Esophagus squamous epithelium (tissue), 5 donors: ENCODE measurements around the gene AOC2. TPM values are rescaled to one million over a fixed set of nuclear protein-coding genes. Genes with fewer than 3 reads are reported as not detected.

ENCODE experiments used
- DNase-seq: peaks from one replicate; lab custom pipeline; 2025; lab: John Stamatoyannopoulos, UW
- H3K27ac ChIP-seq, 4 donors: fragments of 200-600 bp; sonication (generic); one replicate each; pipeline ENCODE4 v1.5.1; 2016 to 2019; ENCODE audit warnings: mild to moderate bottlenecking in 1 of 4
- H3K27me3 ChIP-seq, 4 donors: fragments of 200-600 bp; sonication (generic); 1 replicate in 3 of 4; 2 replicates in 1 of 4; pipeline versions ENCODE4 v1.5.1 to v1.6.0; 2017 to 2021; ENCODE audit warnings: antibody characterized with exemption in 1 of 4
- H3K36me3 ChIP-seq, 3 donors: fragments of 200-600 bp; sonication (generic); one replicate each; pipeline ENCODE4 v1.5.1; 2016 to 2019
- H3K4me1 ChIP-seq, 3 donors: fragments of 200-600 bp; sonication (generic); one replicate each; pipeline ENCODE4 v1.5.1; 2017 to 2019
- H3K4me3 ChIP-seq, 4 donors: fragments of 200-600 bp; sonication (generic); 1 replicate in 3 of 4; 2 replicates in 1 of 4; pipeline ENCODE4 v1.5.1; 2016 to 2019; ENCODE audit warnings: mild to moderate bottlenecking in 2 of 4, moderate library complexity in 1 of 4
- H3K9me3 ChIP-seq, 3 donors: fragments of 200-600 bp; sonication (generic); one replicate each; pipeline ENCODE4 v1.5.1; 2016 to 2019
- POLR2A ChIP-seq, 4 donors: fragments of 450-650 bp; IDR thresholded peaks; one replicate each; pipeline ENCODE4 v1.6.1; 2017; ENCODE audit warnings: antibody characterized with exemption in 4 of 4, mild to moderate bottlenecking in 4 of 4, moderate library complexity in 3 of 4
- WGBS, 2 donors: methylation state at CpG; one replicate each; pipeline ENCODE4 v1.1.5; 2018; 5-methylcytosine and 5-hydroxymethylcytosine counted together
- intact Hi-C: fragments of 100-400 bp; cut with DNase I; formaldehyde crosslinking; loops from one replicate; pipeline ENCODE4 v1.15.0; 2022
- total RNA-seq, 4 donors: library from RNA; depleted of rRNA; stranded (reverse); fragments of >200 nt; gene quantifications; one replicate each; pipeline ENCODE4 v1.1.0, GENCODE V29; 2016
- TF ChIP-seq, protein P1 (sequence below), 6 experiments: fragments of 450-650 bp in 4 of 6; fragments of 200-600 bp in 2 of 6; sonication (generic) in 2 of 6; IDR thresholded peaks; one replicate each; pipeline ENCODE4 v1.5.1; 2016 to 2019; ENCODE audit warnings: antibody characterized with exemption in 6 of 6, mild to moderate bottlenecking in 4 of 6, moderate library complexity in 4 of 6
- donor health status: DM: yes; HTN: yes; CAD: no.

AOC2 gene
- total RNA-seq, 4 donors from 2014 or later: 0.61 to 2.1 (median 1.2) TPM

DNA sequence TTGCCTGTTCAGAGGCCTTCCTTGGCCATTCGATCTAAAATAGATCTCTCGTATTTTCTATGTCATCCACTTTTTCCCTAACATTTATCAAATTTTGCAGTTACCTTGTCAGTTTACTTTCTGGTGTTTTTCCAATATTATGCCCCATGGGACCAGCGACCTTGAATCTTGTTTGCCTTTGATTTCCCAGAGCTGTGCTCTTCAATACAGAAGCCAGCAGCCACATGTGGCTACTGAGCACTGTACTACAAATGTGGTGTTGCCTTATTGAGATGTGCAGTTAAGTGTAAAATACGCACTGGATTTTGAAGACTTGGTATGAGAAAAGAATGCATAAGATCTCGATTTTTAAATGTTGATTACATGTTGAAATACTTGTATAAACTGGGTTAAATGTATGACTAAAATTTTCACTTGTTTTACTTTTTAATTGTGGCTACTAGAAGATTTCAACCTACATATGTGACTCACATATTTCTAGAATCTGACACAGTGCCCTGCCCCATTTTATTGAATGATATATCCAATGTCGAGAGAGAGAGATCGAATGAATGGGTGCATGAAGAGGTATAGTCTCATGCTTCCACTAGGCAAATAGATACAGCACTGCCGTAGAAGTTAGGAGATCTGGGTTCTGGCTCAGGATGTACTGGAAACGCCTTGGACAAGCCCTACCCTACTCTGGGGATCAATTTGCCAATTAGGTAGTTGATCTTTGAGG lies 12.0 kb upstream of the AOC2 start:
- TF ChIP-seq POLR2A (IDR thresholded peaks at IDR 0.05): no peak
- TF ChIP-seq, protein P1, sequence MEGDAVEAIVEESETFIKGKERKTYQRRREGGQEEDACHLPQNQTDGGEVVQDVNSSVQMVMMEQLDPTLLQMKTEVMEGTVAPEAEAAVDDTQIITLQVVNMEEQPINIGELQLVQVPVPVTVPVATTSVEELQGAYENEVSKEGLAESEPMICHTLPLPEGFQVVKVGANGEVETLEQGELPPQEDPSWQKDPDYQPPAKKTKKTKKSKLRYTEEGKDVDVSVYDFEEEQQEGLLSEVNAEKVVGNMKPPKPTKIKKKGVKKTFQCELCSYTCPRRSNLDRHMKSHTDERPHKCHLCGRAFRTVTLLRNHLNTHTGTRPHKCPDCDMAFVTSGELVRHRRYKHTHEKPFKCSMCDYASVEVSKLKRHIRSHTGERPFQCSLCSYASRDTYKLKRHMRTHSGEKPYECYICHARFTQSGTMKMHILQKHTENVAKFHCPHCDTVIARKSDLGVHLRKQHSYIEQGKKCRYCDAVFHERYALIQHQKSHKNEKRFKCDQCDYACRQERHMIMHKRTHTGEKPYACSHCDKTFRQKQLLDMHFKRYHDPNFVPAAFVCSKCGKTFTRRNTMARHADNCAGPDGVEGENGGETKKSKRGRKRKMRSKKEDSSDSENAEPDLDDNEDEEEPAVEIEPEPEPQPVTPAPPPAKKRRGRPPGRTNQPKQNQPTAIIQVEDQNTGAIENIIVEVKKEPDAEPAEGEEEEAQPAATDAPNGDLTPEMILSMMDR (IDR thresholded peaks at IDR 0.05): no peak
- no peak for DNase-seq
- peak overlapping the region; percentile 82 to 92 (median 92) for H3K27ac ChIP-seq
- H3K9me3 ChIP-seq: no peaks in the 10 kb centered on the region
- H3K4me1 ChIP-seq: peaks cover 0 to 31% (median 16%) of the 10 kb centered on the region in 3 donors
- peak overlapping the region; percentile 91 to 95 (median 94) for H3K4me3 ChIP-seq
- no peaks in the 10 kb centered on the region for H3K27me3 ChIP-seq
- WGBS, 2 donors: 47 to 49% methylated on average over 9 of the region's 9 CpGs
- intact Hi-C loops: no loop called here
- peaks cover 0 to 27% (median 9%) of the 10 kb centered on the region in 3 donors for H3K36me3 ChIP-seq

DNA sequence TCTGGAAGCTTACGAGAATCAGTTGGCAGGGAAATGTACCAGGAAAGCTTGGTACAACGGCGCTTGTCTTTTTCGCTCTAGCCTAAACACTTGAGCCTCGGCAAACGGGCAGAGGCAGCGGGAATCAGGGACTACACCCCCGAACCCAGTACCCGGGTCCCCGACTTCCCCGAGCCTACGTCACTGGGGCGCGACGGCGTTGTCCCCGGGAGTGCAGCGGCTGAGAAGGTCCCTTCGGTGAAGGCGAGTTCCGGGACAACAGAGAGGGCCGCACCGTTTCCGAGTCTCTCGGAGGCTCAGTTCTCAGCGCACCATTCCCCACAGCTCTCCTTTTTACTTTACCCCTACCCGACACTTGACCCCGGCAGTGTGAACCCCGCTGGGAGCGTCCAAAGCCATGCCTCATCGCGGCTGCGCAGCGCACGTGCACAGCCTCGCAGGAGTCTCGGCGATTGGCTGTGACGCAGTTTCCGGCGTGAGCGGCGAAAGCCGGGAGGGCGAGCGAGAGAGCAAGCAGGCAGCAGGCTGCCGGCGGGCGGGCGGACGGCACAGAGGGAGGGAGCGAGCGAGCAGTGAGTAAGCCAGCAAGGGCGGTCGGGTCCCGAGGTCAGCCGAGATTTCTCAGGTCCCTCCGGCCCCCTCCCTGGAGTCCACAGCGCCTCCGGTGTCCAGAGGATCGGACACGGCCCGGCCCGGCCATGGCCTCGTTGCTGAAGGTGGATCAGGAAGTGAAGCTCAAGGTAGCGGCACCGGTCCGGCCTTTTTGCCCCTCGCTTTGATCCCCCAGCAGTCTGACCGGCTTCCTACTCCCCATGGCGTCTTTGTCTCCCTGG lies 11.2 kb upstream of the AOC2 start, which contains the start of gene PSME3:
PSME3 (plus strand) TSS at position 464 of the 833 bp plus-strand sequence; CDS start at position 699, 235 bp downstream.
- WGBS, 2 donors: 0 to 1% methylated on average over 25 to 26 of the region's 71 CpGs
- Histone ChIP-seq H3K36me3 (peaks cover 0 to 34% (median 17%) of the 10 kb centered on the region in 3 donors), H3K4me1 (peaks cover 0 to 31% (median 16%) of the 10 kb centered on the region in 3 donors), H3K27ac (peak within 1 kb of the TSS; percentile 82 to 92 (median 92)), H3K9me3 (no peaks in the 10 kb centered on the region), H3K4me3 (peak within 1 kb of the TSS; percentile 91 to 95 (median 94)), H3K27me3 (no peaks in the 10 kb centered on the region)
- peak; percentile 41 for DNase-seq
- TF ChIP-seq, protein P1 (IDR thresholded peaks at IDR 0.05): peak in 3 of 6 experiments; percentile 4 to 28 (median 22)
- peak in 3 of 4 donors; percentile 83 to 96 (median 93) for TF ChIP-seq POLR2A (IDR thresholded peaks at IDR 0.05)
- intact Hi-C loops: no loop called here

DNA sequence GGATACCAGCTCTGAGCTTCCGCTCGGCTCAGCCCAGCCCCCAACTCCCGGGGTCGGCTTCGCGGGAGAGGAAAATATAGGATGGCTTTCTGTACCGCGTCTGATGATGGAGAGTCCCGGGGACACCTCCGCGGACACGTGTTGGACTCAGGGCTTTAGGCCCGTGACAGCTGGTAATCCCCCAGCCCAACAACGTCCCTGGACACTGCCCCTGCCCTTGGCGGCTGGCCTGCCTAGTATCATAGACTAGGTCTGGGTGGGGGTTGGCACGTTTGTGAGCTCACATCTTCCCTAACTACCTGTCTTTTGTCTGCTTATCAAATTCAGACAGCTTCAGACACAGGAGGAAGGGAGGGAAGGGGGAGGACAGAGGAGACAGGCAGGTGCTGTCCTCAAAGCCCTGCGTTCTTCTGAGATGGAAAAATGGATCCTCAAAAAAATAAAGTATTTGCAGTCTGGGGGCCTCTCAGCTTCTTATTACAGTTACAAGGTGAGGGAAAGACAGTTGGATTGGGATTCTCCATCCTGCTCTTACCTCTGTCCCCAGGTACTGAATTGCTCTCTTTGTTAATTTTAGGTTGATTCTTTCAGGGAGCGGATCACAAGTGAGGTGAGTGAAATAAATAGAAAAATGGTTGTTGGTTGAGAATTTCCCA lies 10.5 kb upstream of the AOC2 start:
- H3K4me1 ChIP-seq: peaks cover 0 to 31% (median 16%) of the 10 kb centered on the region in 3 donors
- DNase-seq: no peak
- no peaks in the 10 kb centered on the region for H3K9me3 ChIP-seq
- peak overlapping the region; percentile 91 to 95 (median 94) for H3K4me3 ChIP-seq
- TF ChIP-seq POLR2A (IDR thresholded peaks at IDR 0.05): no peak
- TF ChIP-seq, protein P1 (IDR thresholded peaks at IDR 0.05): no peak
- H3K27me3 ChIP-seq: no peaks in the 10 kb centered on the region
- peak overlapping the region; percentile 82 to 92 (median 92) for H3K27ac ChIP-seq
- WGBS, 2 donors: 6 to 12% methylated on average over 6 to 11 of the region's 18 CpGs
- intact Hi-C loops: no loop called here
- peaks cover 5 to 42% (median 24%) of the 10 kb centered on the region in 3 donors for H3K36me3 ChIP-seq

DNA sequence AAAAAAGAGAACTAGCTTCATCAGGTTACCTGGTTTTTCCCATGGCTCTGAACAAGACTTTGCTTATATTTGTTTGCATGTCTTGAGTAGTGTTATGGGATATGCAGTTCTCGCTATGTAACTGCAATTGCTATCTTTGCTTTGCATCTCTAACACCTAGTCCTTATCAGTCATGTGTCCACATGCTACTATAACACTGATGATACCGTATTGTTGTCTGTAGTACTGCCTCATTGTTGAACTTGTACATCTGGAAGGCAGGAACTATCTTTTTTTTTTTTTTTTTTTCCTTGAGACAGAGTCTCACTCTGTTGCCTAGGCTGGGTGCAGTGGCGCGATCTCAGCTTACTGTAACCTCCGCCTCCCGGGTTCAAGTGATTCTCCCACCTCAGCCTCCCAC lies 8.6 kb upstream of the AOC2 start:
- Histone ChIP-seq H3K36me3 (peaks cover 8 to 60% (median 27%) of the 10 kb centered on the region in 3 donors), H3K27ac (no peak overlapping the region)
- WGBS, 2 donors: 93 to 94% methylated on average over 6 of the region's 6 CpGs

More for the DNA sequence above, 8.6 kb upstream of the AOC2 start:
- Histone ChIP-seq H3K27me3 (no peaks in the 10 kb centered on the region), H3K9me3 (no peaks in the 10 kb centered on the region), H3K4me1 (peaks cover 0 to 31% (median 16%) of the 10 kb centered on the region in 3 donors), H3K4me3 (no peak overlapping the region)
- intact Hi-C loops: no loop called here
- DNase-seq: no peak
- TF ChIP-seq POLR2A (IDR thresholded peaks at IDR 0.05): no peak
- TF ChIP-seq, protein P1 (IDR thresholded peaks at IDR 0.05): no peak
